ENCODE measurements around the gene SYNGAP1. TPM values are rescaled to one million over a fixed set of nuclear protein-coding genes. Genes with fewer than 3 reads are reported as not detected.

The SYNGAP1 gene
- total and polyA plus RNA-seq, 3 donors from 2014 or later = 29.4 to 43.9 (median 31.5) TPM

- DNase-seq = peak; percentile 97
- peak; percentile 52 for TF ChIP-seq POLR2A (IDR thresholded peaks at IDR 0.05)
- TF ChIP-seq CTCF (IDR thresholded peaks at IDR 0.05) = peak in 2 of 3 experiments; percentile 1 to 12
- peaks cover 19% of the 10 kb centered on the region for H3K4me1 ChIP-seq
- no peaks in the 10 kb centered on the region for H3K9me3 ChIP-seq
- peak overlapping the region; percentile 96 to 99 for H3K4me3 ChIP-seq
- intact Hi-C loops (cut with DNase I; ENCODE audit: low total_unique reads) = loop anchor here (10.0 kb wide), 1 partner anchor 95 kb away; the partner anchor contains the start of genes TAPBP and ZBTB22
- H3K27me3 ChIP-seq = no peaks in the 10 kb centered on the region
- H3K27ac ChIP-seq = peak overlapping the region; percentile 99 to 100
- WGBS, 2 donors = 1% methylated on average over 28 to 32 of the region's 65 CpGs
- no peaks in the 10 kb centered on the region for H3K36me3 ChIP-seq (ENCODE audit: low read depth, missing control alignments)
Measured at GRCh38 chr6:33410050-33410710, 9.7 kb upstream of the SYNGAP1 start.

GRCh38 chr6:33410711-33411631, 8.9 kb upstream of the SYNGAP1 start, which contains the start of gene PHF1:
Gene PHF1, plus strand, starts transcription at chr6:33411014. Its CDS starts 1,250 bp downstream, at chr6:33412264.
- no peaks in the 10 kb centered on the region for H3K9me3 ChIP-seq
- peaks cover 24% of the 10 kb centered on the region for H3K4me1 ChIP-seq
- peak; percentile 42 for DNase-seq
- peak within 1 kb of the TSS; percentile 96 to 99 for H3K4me3 ChIP-seq
- H3K27me3 ChIP-seq = no peaks in the 10 kb centered on the region
- TF ChIP-seq CTCF (IDR thresholded peaks at IDR 0.05) = no peak
- TF ChIP-seq POLR2A (IDR thresholded peaks at IDR 0.05) = no peak
- H3K27ac ChIP-seq = peak within 1 kb of the TSS; percentile 99 to 100
- 0 to 2% methylated on average over 10 to 49 of the region's 67 CpGs for WGBS, 2 donors
- intact Hi-C loops (cut with DNase I; ENCODE audit: low total_unique reads) = loop anchor here (10.0 kb wide), 1 partner anchor 96 kb away; the partner anchor contains the start of genes TAPBP and ZBTB22
- H3K36me3 ChIP-seq (ENCODE audit: low read depth, missing control alignments) = no peaks in the 10 kb centered on the region

- Histone ChIP-seq H3K27ac (peak overlapping the region; percentile 99 to 100), H3K36me3 (ENCODE audit: low read depth, missing control alignments) (no peaks in the 10 kb centered on the region), H3K9me3 (no peaks in the 10 kb centered on the region), H3K27me3 (no peaks in the 10 kb centered on the region), H3K4me1 (peaks cover 27% of the 10 kb centered on the region), H3K4me3 (peak overlapping the region; percentile 96 to 99)
- TF ChIP-seq CTCF (IDR thresholded peaks at IDR 0.05) (no peak), POLR2A (IDR thresholded peaks at IDR 0.05) (no peak)
- DNase-seq = no peak
- intact Hi-C loops (cut with DNase I; ENCODE audit: low total_unique reads) = loop anchor here (10.0 kb wide), 1 partner anchor 97 kb away; the partner anchor contains the start of genes TAPBP and ZBTB22
- WGBS, 2 donors = 42 to 44% methylated on average over 6 of the region's 6 CpGs
Measured at GRCh38 chr6:33411632-33412005, 8.2 kb upstream of the SYNGAP1 start.

DNA sequence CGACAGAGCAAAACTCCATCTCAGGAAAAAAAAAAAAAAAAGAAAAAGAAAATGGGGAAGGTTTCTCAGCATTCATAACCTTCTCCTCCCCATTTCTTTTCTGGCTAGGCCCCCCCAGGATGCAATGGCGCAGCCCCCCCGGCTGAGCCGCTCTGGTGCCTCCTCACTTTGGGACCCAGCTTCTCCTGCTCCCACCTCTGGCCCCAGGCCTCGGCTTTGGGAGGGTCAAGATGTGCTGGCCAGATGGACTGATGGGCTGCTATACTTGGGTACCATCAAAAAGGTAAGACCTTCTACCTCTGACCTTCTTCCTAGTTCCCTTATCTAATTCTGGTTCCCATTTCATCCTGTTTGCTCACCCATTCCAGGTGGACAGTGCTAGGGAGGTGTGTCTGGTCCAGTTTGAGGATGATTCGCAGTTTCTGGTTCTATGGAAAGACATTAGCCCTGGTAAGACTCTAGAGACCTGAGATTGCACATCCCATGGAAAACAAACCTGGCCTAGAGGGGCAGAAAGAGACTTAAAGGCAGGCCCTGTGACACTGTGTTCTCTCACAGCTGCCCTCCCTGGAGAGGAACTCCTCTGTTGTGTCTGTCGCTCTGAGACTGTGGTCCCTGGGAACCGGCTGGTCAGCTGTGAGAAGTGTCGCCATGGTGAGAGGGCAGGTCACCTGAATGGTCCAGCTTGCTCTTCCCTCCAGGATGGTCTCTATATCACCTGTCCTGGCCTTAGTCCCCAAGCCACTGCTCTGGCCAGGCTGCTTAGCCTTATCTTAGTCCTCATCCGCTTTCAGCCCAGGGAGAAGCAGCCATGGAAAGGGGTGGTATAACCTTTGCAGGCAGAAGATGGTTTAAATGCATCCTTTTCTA, 7.5 kb upstream of the SYNGAP1 start:
- intact Hi-C loops (cut with DNase I; ENCODE audit: low total_unique reads) = loop anchor here (10.0 kb wide), 1 partner anchor 98 kb away; the partner anchor contains the start of genes TAPBP and ZBTB22
- no peaks in the 10 kb centered on the region for H3K9me3 ChIP-seq
- peaks cover 35% of the 10 kb centered on the region for H3K4me1 ChIP-seq
- 81 to 84% methylated on average over 10 of the region's 10 CpGs for WGBS, 2 donors
- no peak for DNase-seq
- H3K27ac ChIP-seq = peak overlapping the region; percentile 99 to 100
- H3K4me3 ChIP-seq = no peak overlapping the region
- H3K36me3 ChIP-seq (ENCODE audit: low read depth, missing control alignments) = no peaks in the 10 kb centered on the region
- H3K27me3 ChIP-seq = no peaks in the 10 kb centered on the region
- TF ChIP-seq CTCF (IDR thresholded peaks at IDR 0.05) (no peak), POLR2A (IDR thresholded peaks at IDR 0.05) (no peak)
